ENCODE results near the gene TACC3.
"Not testable (repeated sequence)": the region's sequence is repeated elsewhere in the genome, so short reads cannot be mapped to it uniquely, and the experiment has no call there.

- TF ChIP-seq, protein P1, sequence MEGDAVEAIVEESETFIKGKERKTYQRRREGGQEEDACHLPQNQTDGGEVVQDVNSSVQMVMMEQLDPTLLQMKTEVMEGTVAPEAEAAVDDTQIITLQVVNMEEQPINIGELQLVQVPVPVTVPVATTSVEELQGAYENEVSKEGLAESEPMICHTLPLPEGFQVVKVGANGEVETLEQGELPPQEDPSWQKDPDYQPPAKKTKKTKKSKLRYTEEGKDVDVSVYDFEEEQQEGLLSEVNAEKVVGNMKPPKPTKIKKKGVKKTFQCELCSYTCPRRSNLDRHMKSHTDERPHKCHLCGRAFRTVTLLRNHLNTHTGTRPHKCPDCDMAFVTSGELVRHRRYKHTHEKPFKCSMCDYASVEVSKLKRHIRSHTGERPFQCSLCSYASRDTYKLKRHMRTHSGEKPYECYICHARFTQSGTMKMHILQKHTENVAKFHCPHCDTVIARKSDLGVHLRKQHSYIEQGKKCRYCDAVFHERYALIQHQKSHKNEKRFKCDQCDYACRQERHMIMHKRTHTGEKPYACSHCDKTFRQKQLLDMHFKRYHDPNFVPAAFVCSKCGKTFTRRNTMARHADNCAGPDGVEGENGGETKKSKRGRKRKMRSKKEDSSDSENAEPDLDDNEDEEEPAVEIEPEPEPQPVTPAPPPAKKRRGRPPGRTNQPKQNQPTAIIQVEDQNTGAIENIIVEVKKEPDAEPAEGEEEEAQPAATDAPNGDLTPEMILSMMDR (IDR thresholded peaks at IDR 0.05): not testable (repeated sequence)
- not testable (repeated sequence) for TF ChIP-seq RXRA (IDR thresholded peaks at IDR 0.05; ENCODE audit: borderline replicate concordance, low read depth); TAF1 (IDR thresholded peaks at IDR 0.05; ENCODE audit: borderline replicate concordance, low read depth, low read length); YY1 (IDR thresholded peaks at IDR 0.05; ENCODE audit: low read depth); GATA2 (CRISPR knock-in tag; IDR thresholded peaks at IDR 0.05); POLR2AphosphoS5 (IDR thresholded peaks at IDR 0.05; ENCODE audit: low read depth, low read length); SIN3A (IDR thresholded peaks at IDR 0.05; ENCODE audit: borderline replicate concordance, low read depth, low read length); ZBTB33 (IDR thresholded peaks at IDR 0.05; ENCODE audit: borderline replicate concordance, low read depth); RAD21 (IDR thresholded peaks at IDR 0.05; ENCODE audit: low read length); GABPA (IDR thresholded peaks at IDR 0.05; ENCODE audit: low read depth); NRF1 (IDR thresholded peaks at IDR 0.05; ENCODE audit: low read depth, low read length); RCOR1 (IDR thresholded peaks at IDR 0.05; ENCODE audit: low read length); EP300 (IDR thresholded peaks at IDR 0.05; ENCODE audit: borderline replicate concordance in 1 of 2, low read depth in 1 of 2, low read length in 1 of 2)
- TF ChIP-seq, protein P2, sequence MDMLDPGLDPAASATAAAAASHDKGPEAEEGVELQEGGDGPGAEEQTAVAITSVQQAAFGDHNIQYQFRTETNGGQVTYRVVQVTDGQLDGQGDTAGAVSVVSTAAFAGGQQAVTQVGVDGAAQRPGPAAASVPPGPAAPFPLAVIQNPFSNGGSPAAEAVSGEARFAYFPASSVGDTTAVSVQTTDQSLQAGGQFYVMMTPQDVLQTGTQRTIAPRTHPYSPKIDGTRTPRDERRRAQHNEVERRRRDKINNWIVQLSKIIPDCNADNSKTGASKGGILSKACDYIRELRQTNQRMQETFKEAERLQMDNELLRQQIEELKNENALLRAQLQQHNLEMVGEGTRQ (IDR thresholded peaks at IDR 0.05; ENCODE audit: borderline replicate concordance, low read depth, low read length): not testable (repeated sequence)
Observed at GRCh38 chr4:1701671-1702070, 19.6 kb upstream of the TACC3 start.

Data from SK-N-SH (cell line).